Endothelial cell of hepatic sinusoid (primary cell): Measurements from ENCODE around the gene TCN1.
"Not testable (repeated sequence)": the region's sequence is repeated elsewhere in the genome, so short reads cannot be mapped to it uniquely, and the experiment has no call there.

ENCODE experiments used
- in situ Hi-C: cut with HindIII; loops from 2 replicates; pipeline ENCODE4 v1.10.0; 2017; ENCODE audit warnings: low sequenced_read_pairs

The TCN1 gene

GRCh38 chr11:59866397-59866796 is at the start of gene TCN1:
TSS of gene TCN1 (minus strand) at chr11:59866487. CDS start at chr11:59866470, 17 bp downstream.
- in situ Hi-C loops: no loop called here

- in situ Hi-C loops: not testable (repeated sequence)
Measured at GRCh38 chr11:59903569-59903968, 37.3 kb upstream of the TCN1 start.

GRCh38 chr11:59901306-59901705 is 35.0 kb upstream of the TCN1 start:
- in situ Hi-C loops: no loop called here

GRCh38 chr11:59900366-59901126 is 34.3 kb upstream of the TCN1 start:
- in situ Hi-C loops: no loop called here

- in situ Hi-C loops: loop anchor here (5.0 kb wide), 1 partner anchor 72 kb away; no protein-coding TSS in a partner anchor
Measured at GRCh38 chr11:59899532-59899931, 33.2 kb upstream of the TCN1 start.

GRCh38 chr11:59898650-59899049 is 32.4 kb upstream of the TCN1 start:
- in situ Hi-C loops: loop anchor here (5.0 kb wide), 1 partner anchor 71 kb away; no protein-coding TSS in a partner anchor

- in situ Hi-C loops: loop anchor here (5.0 kb wide), 1 partner anchor 71 kb away; no protein-coding TSS in a partner anchor
Measured at GRCh38 chr11:59898046-59898445, 31.8 kb upstream of the TCN1 start.

GRCh38 chr11:59894616-59895015 is 28.3 kb upstream of the TCN1 start:
- in situ Hi-C loops: loop anchor here (5.0 kb wide), 1 partner anchor 67 kb away; no protein-coding TSS in a partner anchor

- in situ Hi-C loops: no loop called here
Measured at GRCh38 chr11:59891781-59892181, 25.5 kb upstream of the TCN1 start.

GRCh38 chr11:59887156-59887555 is 20.9 kb upstream of the TCN1 start:
- in situ Hi-C loops: not testable (repeated sequence)

- in situ Hi-C loops: no loop called here
Measured at GRCh38 chr11:59883597-59883996, 17.3 kb upstream of the TCN1 start.

- in situ Hi-C loops: no loop called here
Measured at GRCh38 chr11:59879567-59879966, 13.3 kb upstream of the TCN1 start.

GRCh38 chr11:59878575-59878974 is 12.3 kb upstream of the TCN1 start, which contains the start of gene OOSP3:
TSS of gene OOSP3 (plus strand) at chr11:59878782. CDS start at chr11:59878809, 27 bp downstream.
- in situ Hi-C loops: no loop called here

GRCh38 chr11:59877784-59878183 is 11.5 kb upstream of the TCN1 start:
- in situ Hi-C loops: no loop called here

- in situ Hi-C loops: no loop called here
Measured at GRCh38 chr11:59877325-59877724, 11.0 kb upstream of the TCN1 start.

- in situ Hi-C loops: no loop called here
Measured at GRCh38 chr11:59875856-59876519, 9.7 kb upstream of the TCN1 start.

GRCh38 chr11:59872076-59872475 is 5.8 kb upstream of the TCN1 start:
- in situ Hi-C loops: no loop called here

- in situ Hi-C loops: no loop called here
Measured at GRCh38 chr11:59867946-59868345, 1.7 kb upstream of the TCN1 start.

- in situ Hi-C loops: no loop called here
Measured at GRCh38 chr11:59866836-59867235, 549 bp upstream of the TCN1 start.

- in situ Hi-C loops: no loop called here
Measured at GRCh38 chr11:59865031-59865430, 1.3 kb downstream of the TCN1 start.

GRCh38 chr11:59862252-59862651 is 4.0 kb downstream of the TCN1 start:
- in situ Hi-C loops: no loop called here

GRCh38 chr11:59859673-59860072 is 6.6 kb downstream of the TCN1 start:
- in situ Hi-C loops: no loop called here
